ENCODE measurements around the gene ROR2. TPM values are rescaled to one million over a fixed set of nuclear protein-coding genes. Genes with fewer than 3 reads are reported as not detected.

ROR2 gene
- total RNA-seq, 4 donors from 2014 or later: 9.5 to 17.7 (median 15.9) TPM

- TF ChIP-seq POLR2A (IDR thresholded peaks at IDR 0.05) (no peak), CTCF (IDR thresholded peaks at IDR 0.05) (no peak)
- no peaks in the 10 kb centered on the region for H3K36me3 ChIP-seq
- 91 to 92% methylated on average over 3 to 6 of the region's 7 CpGs for WGBS, 2 donors
- H3K9me3 ChIP-seq: no peaks in the 10 kb centered on the region
- H3K4me1 ChIP-seq: no peaks in the 10 kb centered on the region
- intact Hi-C loops (cut with DNase I): no loop called here
- H3K27me3 ChIP-seq: no peaks in the 10 kb centered on the region
- no peak overlapping the region for H3K4me3 ChIP-seq (replicated peaks in 1 of 3)
- no peak overlapping the region for H3K27ac ChIP-seq
- no peak for DNase-seq
Measured at GRCh38 chr9:91697201-91697600, 252.8 kb downstream of the ROR2 start.

- TF ChIP-seq POLR2A (IDR thresholded peaks at IDR 0.05) (no peak), CTCF (IDR thresholded peaks at IDR 0.05) (no peak)
- Histone ChIP-seq H3K27ac (no peak overlapping the region), H3K36me3 (no peaks in the 10 kb centered on the region), H3K27me3 (no peaks in the 10 kb centered on the region), H3K4me3 (replicated peaks in 1 of 3) (no peak overlapping the region), H3K4me1 (no peaks in the 10 kb centered on the region), H3K9me3 (no peaks in the 10 kb centered on the region)
- no peak for DNase-seq
- WGBS, 2 donors: 84 to 87% methylated on average over 6 of the region's 6 CpGs
- intact Hi-C loops (cut with DNase I): no loop called here
Measured at GRCh38 chr9:91694081-91694870, 255.8 kb downstream of the ROR2 start.

- Histone ChIP-seq H3K27ac (no peak overlapping the region), H3K36me3 (no peaks in the 10 kb centered on the region), H3K4me3 (replicated peaks in 1 of 3) (no peak overlapping the region), H3K4me1 (no peaks in the 10 kb centered on the region), H3K27me3 (no peaks in the 10 kb centered on the region), H3K9me3 (no peaks in the 10 kb centered on the region)
- WGBS, 2 donors: 74 to 81% methylated on average over 7 of the region's 7 CpGs
- intact Hi-C loops (cut with DNase I): no loop called here
- TF ChIP-seq CTCF (IDR thresholded peaks at IDR 0.05): no peak
- no peak for TF ChIP-seq POLR2A (IDR thresholded peaks at IDR 0.05)
- no peak for DNase-seq
Measured at GRCh38 chr9:91693226-91693625, 256.8 kb downstream of the ROR2 start.

- H3K27me3 ChIP-seq: no peaks in the 10 kb centered on the region
- H3K9me3 ChIP-seq: no peaks in the 10 kb centered on the region
- TF ChIP-seq CTCF (IDR thresholded peaks at IDR 0.05) (no peak), POLR2A (IDR thresholded peaks at IDR 0.05) (no peak)
- H3K27ac ChIP-seq: no peak overlapping the region
- intact Hi-C loops (cut with DNase I): no loop called here
- 79 to 86% methylated on average over 5 of the region's 5 CpGs for WGBS, 2 donors
- no peak overlapping the region for H3K4me3 ChIP-seq (replicated peaks in 1 of 3)
- DNase-seq: no peak
- H3K4me1 ChIP-seq: no peaks in the 10 kb centered on the region
- no peaks in the 10 kb centered on the region for H3K36me3 ChIP-seq
Measured at GRCh38 chr9:91690540-91691249, 259.3 kb downstream of the ROR2 start.

GRCh38 chr9:91689006-91689405 is 261.0 kb downstream of the ROR2 start:
- intact Hi-C loops (cut with DNase I): loop anchor here (10.0 kb wide), 1 partner anchor 774 kb away; no protein-coding TSS in a partner anchor
- no peaks in the 10 kb centered on the region for H3K27me3 ChIP-seq
- TF ChIP-seq CTCF (IDR thresholded peaks at IDR 0.05) (no peak), POLR2A (IDR thresholded peaks at IDR 0.05) (no peak)

More at GRCh38 chr9:91689006-91689405, 261.0 kb downstream of the ROR2 start:
- no peak for DNase-seq
- 73 to 78% methylated on average over 4 of the region's 4 CpGs for WGBS, 2 donors
- Histone ChIP-seq H3K4me3 (replicated peaks in 1 of 3) (no peak overlapping the region), H3K4me1 (no peaks in the 10 kb centered on the region), H3K27ac (no peak overlapping the region), H3K9me3 (no peaks in the 10 kb centered on the region), H3K36me3 (no peaks in the 10 kb centered on the region)

Measured in thyroid gland (tissue), 4 donors.